ENCODE data around the gene CACNG7. TPM values are rescaled to one million over a fixed set of nuclear protein-coding genes. Genes with fewer than 3 reads are reported as not detected.

Gene CACNG7
- total RNA-seq, 4 donors from 2014 or later = not detected

DNA sequence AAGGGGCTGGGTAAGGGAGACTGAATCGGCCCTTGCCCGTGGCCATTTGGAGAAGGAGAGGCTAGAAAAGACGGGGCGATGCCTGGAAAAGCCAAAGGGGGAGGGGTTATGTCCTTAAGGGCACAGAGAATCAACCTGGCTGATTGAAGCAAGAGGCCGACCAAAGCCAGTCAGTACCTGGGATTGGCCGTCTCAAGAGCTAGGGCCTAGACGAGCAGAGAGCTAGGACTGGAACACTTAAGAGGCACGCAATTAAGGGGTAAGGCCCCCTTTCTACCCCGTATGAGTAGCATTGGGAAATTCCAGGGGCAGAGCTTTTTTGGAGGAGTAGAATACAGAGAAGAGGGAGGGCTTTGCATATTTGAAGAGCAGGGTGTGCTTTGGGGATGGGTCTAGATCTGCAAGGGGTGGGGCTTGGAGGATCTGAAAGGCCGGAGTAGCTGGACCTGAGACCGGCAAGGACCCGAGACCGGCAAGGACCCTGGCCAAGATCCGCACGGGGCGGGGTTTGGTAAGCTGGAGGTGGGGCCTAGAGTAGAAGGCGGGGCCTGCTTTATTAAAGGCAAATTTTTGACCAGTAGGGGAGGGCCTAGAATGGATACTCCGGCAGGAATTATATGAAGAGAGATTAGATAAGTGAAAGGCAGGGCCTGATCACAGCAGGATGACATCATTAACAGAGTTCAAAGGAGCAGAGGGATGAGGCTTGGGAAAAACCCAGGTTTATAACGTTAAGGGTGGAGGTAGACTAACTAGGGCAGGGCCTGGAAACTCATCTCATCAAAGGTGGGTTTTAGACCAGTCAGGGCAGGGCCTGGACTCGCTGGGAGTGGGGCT is 71.7 kb downstream of the CACNG7 start:
- TF ChIP-seq, protein P1, sequence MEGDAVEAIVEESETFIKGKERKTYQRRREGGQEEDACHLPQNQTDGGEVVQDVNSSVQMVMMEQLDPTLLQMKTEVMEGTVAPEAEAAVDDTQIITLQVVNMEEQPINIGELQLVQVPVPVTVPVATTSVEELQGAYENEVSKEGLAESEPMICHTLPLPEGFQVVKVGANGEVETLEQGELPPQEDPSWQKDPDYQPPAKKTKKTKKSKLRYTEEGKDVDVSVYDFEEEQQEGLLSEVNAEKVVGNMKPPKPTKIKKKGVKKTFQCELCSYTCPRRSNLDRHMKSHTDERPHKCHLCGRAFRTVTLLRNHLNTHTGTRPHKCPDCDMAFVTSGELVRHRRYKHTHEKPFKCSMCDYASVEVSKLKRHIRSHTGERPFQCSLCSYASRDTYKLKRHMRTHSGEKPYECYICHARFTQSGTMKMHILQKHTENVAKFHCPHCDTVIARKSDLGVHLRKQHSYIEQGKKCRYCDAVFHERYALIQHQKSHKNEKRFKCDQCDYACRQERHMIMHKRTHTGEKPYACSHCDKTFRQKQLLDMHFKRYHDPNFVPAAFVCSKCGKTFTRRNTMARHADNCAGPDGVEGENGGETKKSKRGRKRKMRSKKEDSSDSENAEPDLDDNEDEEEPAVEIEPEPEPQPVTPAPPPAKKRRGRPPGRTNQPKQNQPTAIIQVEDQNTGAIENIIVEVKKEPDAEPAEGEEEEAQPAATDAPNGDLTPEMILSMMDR (IDR thresholded peaks at IDR 0.05; ENCODE audit: low read depth) = no peak

DNA sequence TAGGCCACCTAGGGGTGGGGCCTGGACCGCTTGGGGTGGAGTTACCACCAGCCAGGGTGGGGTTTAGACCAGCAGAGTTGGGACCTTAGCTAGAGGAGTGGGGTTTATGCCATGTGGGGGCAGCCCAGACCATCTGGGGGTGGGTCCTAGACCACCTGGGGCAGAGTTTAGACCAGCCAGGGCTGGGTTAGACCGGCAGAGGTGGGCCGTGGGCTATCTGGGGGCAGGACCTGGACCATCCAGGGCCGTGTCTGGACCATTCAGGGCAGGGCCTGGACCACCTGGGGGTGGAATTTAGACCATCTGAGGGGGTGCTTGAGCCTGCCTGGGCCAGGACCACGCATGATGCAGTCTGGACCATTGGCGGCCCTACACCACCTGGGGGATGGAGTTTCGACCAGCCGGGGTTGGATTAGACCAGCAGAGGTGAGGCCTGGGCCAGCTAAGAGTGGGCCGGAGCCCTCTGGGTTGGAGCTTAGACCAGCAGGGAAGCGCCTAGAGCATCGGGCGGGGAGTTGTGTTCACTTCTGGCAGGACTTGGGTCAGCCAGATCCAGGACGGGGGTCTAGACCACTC is 72.4 kb downstream of the CACNG7 start:
- TF ChIP-seq, protein P1 (IDR thresholded peaks at IDR 0.05; ENCODE audit: low read depth) = no peak

DNA sequence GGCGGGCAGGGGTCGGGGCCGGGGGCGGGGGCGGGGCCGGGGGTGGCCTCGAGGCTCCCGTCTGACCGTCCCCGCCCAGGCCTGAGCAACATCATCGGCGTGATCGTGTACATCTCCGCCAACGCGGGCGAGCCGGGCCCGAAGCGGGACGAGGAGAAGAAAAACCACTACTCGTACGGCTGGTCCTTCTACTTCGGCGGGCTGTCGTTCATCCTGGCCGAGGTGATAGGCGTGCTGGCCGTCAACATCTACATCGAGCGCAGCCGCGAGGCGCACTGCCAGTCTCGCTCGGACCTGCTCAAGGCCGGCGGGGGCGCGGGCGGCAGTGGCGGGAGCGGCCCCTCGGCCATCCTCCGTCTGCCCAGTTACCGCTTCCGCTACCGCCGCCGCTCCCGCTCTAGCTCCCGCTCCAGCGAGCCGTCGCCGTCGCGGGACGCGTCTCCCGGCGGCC is 72.9 kb downstream of the CACNG7 start:
- TF ChIP-seq, protein P1 (IDR thresholded peaks at IDR 0.05; ENCODE audit: low read depth) = no peak

DNA sequence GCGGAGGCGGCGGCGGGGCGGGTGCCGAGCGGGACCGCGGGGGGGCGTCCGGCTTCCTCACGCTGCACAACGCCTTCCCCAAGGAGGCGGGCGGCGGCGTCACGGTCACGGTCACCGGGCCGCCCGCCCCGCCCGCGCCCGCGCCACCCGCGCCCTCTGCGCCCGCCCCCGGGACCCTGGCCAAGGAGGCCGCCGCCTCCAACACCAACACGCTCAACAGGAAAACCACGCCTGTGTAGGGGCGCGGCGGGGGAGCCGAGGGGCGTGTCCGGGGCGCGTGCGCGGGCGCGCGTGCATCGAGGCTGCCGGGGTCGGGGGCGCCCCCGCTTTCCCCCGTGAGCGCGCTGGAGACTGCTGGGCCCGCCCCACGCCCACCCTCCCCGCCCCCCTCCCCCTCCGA is 73.5 kb downstream of the CACNG7 start:
- TF ChIP-seq, protein P1 (IDR thresholded peaks at IDR 0.05; ENCODE audit: low read depth) = no peak

DNA sequence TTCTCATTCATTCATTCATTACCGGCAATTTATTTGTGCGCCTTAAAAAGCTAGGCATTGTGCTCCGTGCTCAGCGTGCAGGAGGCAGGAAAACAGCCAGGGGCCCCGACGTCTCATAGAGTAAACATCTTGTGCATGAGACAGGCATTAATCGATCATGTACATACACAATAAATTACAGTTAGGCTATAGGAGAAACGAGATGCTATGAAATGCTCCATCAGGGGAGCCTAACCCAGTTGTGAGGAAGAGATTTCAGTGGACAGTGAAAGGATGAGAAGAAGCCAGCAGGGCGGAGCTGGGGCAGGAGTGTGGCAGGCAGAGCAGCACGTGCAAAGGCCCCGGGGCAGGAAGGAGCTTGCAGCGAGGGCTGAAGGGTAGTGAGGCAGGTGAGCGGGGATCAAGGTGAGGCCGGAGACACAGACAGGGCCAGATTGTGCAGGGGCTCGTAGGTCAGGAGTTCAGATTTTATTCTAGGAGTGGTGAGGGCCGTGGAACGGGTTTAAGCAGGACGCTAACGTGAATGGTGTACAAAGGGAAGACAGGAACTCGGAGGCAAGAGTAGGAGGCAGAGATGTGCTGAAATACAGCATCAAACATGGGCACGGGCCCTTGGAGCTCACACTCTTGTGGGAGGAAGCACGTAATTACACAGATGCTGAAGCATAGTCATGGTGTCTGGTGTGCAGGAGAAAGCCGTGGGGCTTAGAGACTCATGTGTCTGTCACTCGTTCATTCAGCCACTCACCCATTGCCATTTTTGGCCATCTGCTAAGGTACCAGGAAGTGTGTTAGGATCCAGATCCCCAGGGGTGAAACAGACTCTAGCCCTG is 74.6 kb downstream of the CACNG7 start:
- TF ChIP-seq, protein P1 (IDR thresholded peaks at IDR 0.05; ENCODE audit: low read depth) = no peak

DNA sequence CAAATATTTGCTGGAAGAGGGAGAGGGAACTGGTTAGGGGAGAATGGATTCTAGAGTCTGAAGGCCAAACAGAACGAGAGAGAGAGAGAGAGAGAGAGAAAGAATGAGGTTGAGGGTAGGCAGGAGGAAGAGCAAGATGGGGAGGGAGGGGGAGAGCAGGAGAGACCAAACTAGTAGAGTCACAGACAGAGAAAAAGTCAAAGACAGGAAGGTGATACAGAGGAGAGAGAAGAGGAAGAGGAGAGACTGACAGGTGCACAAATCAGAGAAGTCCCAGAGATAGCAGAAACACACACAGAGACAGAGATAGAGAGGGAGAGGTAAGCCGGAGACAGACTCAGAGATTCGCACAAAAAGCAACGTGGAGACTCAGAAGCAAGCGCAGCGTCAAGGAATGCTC is 76.8 kb downstream of the CACNG7 start:
- TF ChIP-seq, protein P1 (IDR thresholded peaks at IDR 0.05; ENCODE audit: low read depth) = no peak

DNA sequence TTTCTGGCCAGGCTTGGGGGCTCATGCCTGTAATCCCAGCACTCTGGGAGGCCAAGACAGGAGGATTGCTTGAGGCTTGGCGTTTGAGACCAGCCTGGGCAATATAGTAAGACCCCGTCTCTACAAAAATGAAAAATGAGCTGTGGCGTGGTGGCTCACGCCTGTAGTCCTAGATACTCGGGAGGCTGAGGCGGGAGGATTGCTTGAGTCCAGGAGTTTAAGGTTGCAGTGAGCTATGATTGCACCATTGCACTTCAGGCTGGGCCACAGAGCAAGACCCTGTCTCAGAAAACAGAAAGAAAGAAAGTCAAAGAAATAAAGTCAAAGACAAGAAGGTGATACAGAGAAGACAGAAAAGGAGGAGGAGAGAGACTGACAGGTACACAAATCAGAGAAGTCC is 79.9 kb downstream of the CACNG7 start:
- TF ChIP-seq, protein P1 (IDR thresholded peaks at IDR 0.05; ENCODE audit: low read depth) = no peak
